A549 (cell line): ENCODE data around the gene IL1A. TPM values are rescaled to one million over a fixed set of nuclear protein-coding genes. Genes with fewer than 3 reads are reported as not detected.

Experiments
- ATAC-seq, 2 experiments: fragments of 200-7000 bp in 1 of 2; fragments of >200 bp in 1 of 2; cut with Nextera tagmentation in 1 of 2; cut with Tn5 transposase in 1 of 2; 3 replicates each; pipeline versions ENCODE4 v1.8.0 to v1.9.1; 2018 to 2020; ENCODE audit warnings: mild to moderate bottlenecking in 1 of 2, moderate library complexity in 1 of 2
- CTCF ChIA-PET: fragments of 300-600 bp; sonication (Branson Sonifier 250); formaldehyde crosslinking; extraction: SDS; loops from one replicate; lab custom pipeline; 2021; ENCODE audit warnings: antibody characterized with exemption, inconsistent platforms; lab: Yijun Ruan, JAX
- POLR2A ChIA-PET: fragments of 350-600 bp; formaldehyde crosslinking; extraction: SDS; loops from one replicate; lab custom pipeline; 2021; ENCODE audit warnings: antibody characterized with exemption, inconsistent platforms; lab: Yijun Ruan, JAX
- DNase-seq, 2 experiments: peaks; one replicate each; pipeline versions ENCODE4 v3.0.0 to v3.0.0-alpha.2; 2011 to 2016; ENCODE audit warnings: low read depth in 1 of 2, low spot score in 1 of 2
- FAIRE-seq: peaks from 2 replicates; lab custom pipeline; 2011; peaks lifted over from hg19 to GRCh38; lab: Jason Lieb, UNC
- H3K27ac ChIP-seq, 2 experiments: fragments of >200 bp; sonication (Bioruptor Twin); formaldehyde crosslinking; 3 replicates each; pipeline ENCODE4 v1.5.1; 2016 to 2017
- H3K4me1 ChIP-seq: fragments of >200 bp; sonication (Bioruptor Twin); formaldehyde crosslinking; 3 replicates; pipeline ENCODE4 v1.6.1; 2016
- H3K4me2 ChIP-seq: fragments of >200 bp; sonication (Bioruptor Twin); formaldehyde crosslinking; 3 replicates; pipeline ENCODE4 v1.6.1; 2016
- H3K4me3 ChIP-seq: fragments of >200 bp; sonication (Bioruptor Twin); formaldehyde crosslinking; 3 replicates; pipeline ENCODE4 v1.5.1; 2016
- H3K9me3 ChIP-seq: fragments of >200 bp; sonication (Bioruptor Twin); formaldehyde crosslinking; 3 replicates; pipeline ENCODE4 v1.6.1; 2016
- CBX8 ChIP-seq: fragments of 200-600 bp; sonication (generic); IDR thresholded peaks from 2 replicates; pipeline ENCODE4 v1.6.1; 2016
- CEBPB ChIP-seq, 2 experiments: fragments of >200 bp in 1 of 2; sonication (Bioruptor Twin) in 1 of 2; formaldehyde crosslinking in 1 of 2; IDR thresholded peaks; 2 replicates each; pipeline ENCODE4 v1.6.1; 2012 to 2016
- CHD2 ChIP-seq: fragments of 150-350 bp; IDR thresholded peaks from 2 replicates; pipeline ENCODE4 v1.6.1; 2014; ENCODE audit warnings: low read length; ENCODE audit not compliant: partially characterized antibody
- EHMT2 ChIP-seq: fragments of 200-600 bp; sonication (generic); IDR thresholded peaks from 2 replicates; pipeline ENCODE4 v1.6.1; 2016; ENCODE audit warnings: antibody characterized with exemption, low read depth, mild to moderate bottlenecking, moderate library complexity
- FOXS1 ChIP-seq: fragments of 250-450 bp; sonication (Bioruptor Pico); IDR thresholded peaks from 2 replicates; pipeline ENCODE4 v1.5.0; 2020; ENCODE audit warnings: mild to moderate bottlenecking, moderate library complexity
- GATA3 ChIP-seq: IDR thresholded peaks from 2 replicates; pipeline ENCODE4 v1.6.1; 2012; ENCODE audit warnings: borderline replicate concordance
- HEYL ChIP-seq: fragments of 250-450 bp; sonication (Bioruptor Pico); IDR thresholded peaks from 2 replicates; pipeline ENCODE4 v1.8.0; 2021; ENCODE audit warnings: mild to moderate bottlenecking, moderate library complexity
- HOXA7 ChIP-seq: fragments of 250-450 bp; sonication (Bioruptor Pico); IDR thresholded peaks from 2 replicates; pipeline ENCODE4 v1.5.0; 2020; ENCODE audit warnings: mild to moderate bottlenecking, moderate library complexity
- HOXB13 ChIP-seq: fragments of 250-450 bp; sonication (Bioruptor Pico); IDR thresholded peaks from 2 replicates; pipeline ENCODE4 v1.5.0; 2020; ENCODE audit warnings: low read depth, mild to moderate bottlenecking, moderate library complexity
- KDM1A ChIP-seq: fragments of 200-600 bp; sonication (generic); IDR thresholded peaks from 2 replicates; pipeline ENCODE4 v1.6.1; 2016; ENCODE audit warnings: low read depth, mild to moderate bottlenecking
- MAFK ChIP-seq: fragments of 450-650 bp; IDR thresholded peaks from 2 replicates; pipeline ENCODE4 v1.6.1; 2014; ENCODE audit not compliant: partially characterized antibody
- MYC ChIP-seq: IDR thresholded peaks from 2 replicates; pipeline ENCODE4 v1.6.1; 2012; ENCODE audit warnings: mild to moderate bottlenecking, inconsistent platforms, low read length, improper control_type of control experiment, borderline replicate concordance
- NFE2L2 ChIP-seq: fragments of 150-350 bp; conservative IDR thresholded peaks from 2 replicates; pipeline ENCODE4 v1.6.1; 2014; ENCODE audit warnings: low read length
- PHF8 ChIP-seq: fragments of 200-600 bp; sonication (generic); IDR thresholded peaks from 2 replicates; pipeline ENCODE4 v1.6.1; 2016; ENCODE audit warnings: low read depth, mild to moderate bottlenecking, antibody characterized with exemption, moderate library complexity, borderline replicate concordance
- POLR2AphosphoS2 ChIP-seq: conservative IDR thresholded peaks from 2 replicates; pipeline ENCODE4 v1.6.1; 2012; ENCODE audit warnings: low read length, improper control_type of control experiment, inconsistent platforms
- RFX5 ChIP-seq: fragments of 450-650 bp; IDR thresholded peaks from 2 replicates; pipeline ENCODE4 v1.7.1; 2014; ENCODE audit warnings: antibody characterized with exemption, mild to moderate bottlenecking, moderate library complexity
- RNF2 ChIP-seq: fragments of 200-600 bp; sonication (generic); IDR thresholded peaks from 2 replicates; pipeline ENCODE4 v1.6.1; 2016; ENCODE audit warnings: low read depth, mild to moderate bottlenecking, antibody characterized with exemption, moderate library complexity, borderline replicate concordance
- SMC3 ChIP-seq: fragments of >200 bp; sonication (Bioruptor Twin); formaldehyde crosslinking; IDR thresholded peaks from 3 replicates; pipeline ENCODE4 v1.6.1; 2018; ENCODE audit warnings: inconsistent platforms
- TFCP2L1 ChIP-seq: fragments of 250-450 bp; sonication (Bioruptor Pico); IDR thresholded peaks from 2 replicates; pipeline ENCODE4 v1.5.0; 2021; ENCODE audit warnings: mild to moderate bottlenecking
- ZSCAN20 ChIP-seq: fragments of 250-450 bp; sonication (Bioruptor Pico); IDR thresholded peaks from 2 replicates; pipeline ENCODE4 v1.8.0; 2022; ENCODE audit warnings: mild to moderate bottlenecking, moderate library complexity
- WGBS: methylation state at CpG from one replicate; pipeline ENCODE4 v1.1.6; 2017; ENCODE audit errors: missing lambda C conversion rate; 5-methylcytosine and 5-hydroxymethylcytosine counted together
- polyA plus RNA-seq, 4 experiments: library from polyadenylated mRNA; depleted of rRNA in 3 of 4; stranded (reverse); fragments of >200 nt; fragmentation: RNase III in 1 of 4; extraction: RNeasy Plus Mini Kit Qiagen cat#74134 plus additional on column Dnase treatment in 1 of 4; gene quantifications; 2 replicates in 3 of 4; 3 replicates in 1 of 4; pipeline ENCODE4 v1.2.3, GENCODE V29; 2011 to 2017
- TF ChIP-seq, protein P1 (sequence below): fragments of >200 bp; sonication (Bioruptor Twin); formaldehyde crosslinking; IDR thresholded peaks from 3 replicates; pipeline ENCODE4 v1.6.1; 2016
- TF ChIP-seq, protein P2 (sequence below): IDR thresholded peaks from 2 replicates; pipeline ENCODE4 v1.6.1; 2012
- TF ChIP-seq, protein P3 (sequence below): fragments of 450-650 bp; IDR thresholded peaks from 2 replicates; pipeline ENCODE4 v1.6.1; 2014; ENCODE audit warnings: antibody characterized with exemption
- TF ChIP-seq, protein P4 (sequence below): fragments of >200 bp; sonication (Bioruptor Twin); formaldehyde crosslinking; IDR thresholded peaks from 2 replicates; pipeline ENCODE4 v1.6.1; 2016
- TF ChIP-seq, protein P5 (sequence below): IDR thresholded peaks from 2 replicates; pipeline ENCODE4 v1.6.1; 2012
- TF ChIP-seq, protein P6 (sequence below): fragments of >200 bp; sonication (Bioruptor Twin); formaldehyde crosslinking; IDR thresholded peaks from 3 replicates; pipeline ENCODE4 v1.5.1; 2016

Gene IL1A
- polyA plus RNA-seq, 2 of the 4 experiments (the other 2 are of a cell fraction), result 0.25 TPM; not detected in 1

DNA sequence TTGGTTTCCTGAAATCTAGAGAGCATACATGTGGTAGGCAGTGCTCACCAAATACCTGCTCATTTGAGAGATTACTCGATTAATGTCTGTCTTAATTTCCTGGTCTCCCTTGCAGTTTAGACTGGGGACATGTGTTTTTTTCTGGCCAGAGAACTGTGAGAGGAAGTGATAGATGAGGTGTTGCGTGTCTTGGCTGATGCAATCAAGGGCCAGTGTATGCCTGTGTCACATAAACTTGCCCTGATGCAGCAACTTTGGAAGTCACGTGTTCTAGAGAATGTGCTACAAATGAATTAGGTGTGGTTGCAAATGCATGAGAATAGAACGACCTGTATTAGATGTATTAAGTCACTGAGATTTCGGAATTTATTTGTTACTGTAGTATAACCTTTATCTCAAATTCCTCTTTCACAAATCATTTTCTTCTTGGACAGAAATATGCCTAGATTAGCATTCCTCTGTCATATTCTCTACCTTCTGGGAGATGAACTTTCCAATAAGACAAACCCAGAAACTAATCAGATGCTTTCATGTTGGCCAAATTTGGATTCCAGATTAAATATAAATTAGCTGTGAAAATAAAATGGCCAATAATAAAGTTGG, 9.9 kb upstream of the IL1A start:
- ATAC-seq (peak; percentile 74 to 83), DNase-seq (peak; percentile 31 to 87), FAIRE-seq (no peak)
- Histone ChIP-seq H3K4me3 (no peak overlapping the region), H3K9me3 (peaks cover 10% of the 10 kb centered on the region; the same call in 1 of the 3 replicates), H3K4me2 (peak overlapping the region; percentile 28; the same call in 2 of the 3 replicates), H3K4me1 (peaks cover 28% of the 10 kb centered on the region), H3K27ac (peak overlapping the region; percentile 63 to 76)
- ChIA-PET CTCF (interaction anchor here (0.7 to 0.9 kb wide), 2 partner anchors 15 to 147 kb away, joined by 3 read pairs; no protein-coding TSS in a partner anchor), POLR2A (no interaction called here)
- TF ChIP-seq HEYL (0 out of 2 replicates have a peak, but pooled peaks have one; percentile 29), PHF8 (no peak), CEBPB (IDR thresholded peaks at IDR 0.05) (peak; percentile 39 to 72; a peak in 3 of 4 replicates), CHD2 (no peak), RFX5 (no peak), SMC3 (no peak), NFE2L2 (peak; percentile 79), CBX8 (no peak), GATA3 (no peak), ZSCAN20 (CRISPR knock-in tag) (no peak), MAFK (peak; percentile 87), TFCP2L1 (no peak)
- TF ChIP-seq, protein P1, sequence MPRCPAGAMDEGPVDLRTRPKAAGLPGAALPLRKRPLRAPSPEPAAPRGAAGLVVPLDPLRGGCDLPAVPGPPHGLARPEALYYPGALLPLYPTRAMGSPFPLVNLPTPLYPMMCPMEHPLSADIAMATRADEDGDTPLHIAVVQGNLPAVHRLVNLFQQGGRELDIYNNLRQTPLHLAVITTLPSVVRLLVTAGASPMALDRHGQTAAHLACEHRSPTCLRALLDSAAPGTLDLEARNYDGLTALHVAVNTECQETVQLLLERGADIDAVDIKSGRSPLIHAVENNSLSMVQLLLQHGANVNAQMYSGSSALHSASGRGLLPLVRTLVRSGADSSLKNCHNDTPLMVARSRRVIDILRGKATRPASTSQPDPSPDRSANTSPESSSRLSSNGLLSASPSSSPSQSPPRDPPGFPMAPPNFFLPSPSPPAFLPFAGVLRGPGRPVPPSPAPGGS, result no peak
- TF ChIP-seq, protein P2, sequence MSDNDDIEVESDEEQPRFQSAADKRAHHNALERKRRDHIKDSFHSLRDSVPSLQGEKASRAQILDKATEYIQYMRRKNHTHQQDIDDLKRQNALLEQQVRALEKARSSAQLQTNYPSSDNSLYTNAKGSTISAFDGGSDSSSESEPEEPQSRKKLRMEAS, result peak; percentile 61
- TF ChIP-seq, protein P3, sequence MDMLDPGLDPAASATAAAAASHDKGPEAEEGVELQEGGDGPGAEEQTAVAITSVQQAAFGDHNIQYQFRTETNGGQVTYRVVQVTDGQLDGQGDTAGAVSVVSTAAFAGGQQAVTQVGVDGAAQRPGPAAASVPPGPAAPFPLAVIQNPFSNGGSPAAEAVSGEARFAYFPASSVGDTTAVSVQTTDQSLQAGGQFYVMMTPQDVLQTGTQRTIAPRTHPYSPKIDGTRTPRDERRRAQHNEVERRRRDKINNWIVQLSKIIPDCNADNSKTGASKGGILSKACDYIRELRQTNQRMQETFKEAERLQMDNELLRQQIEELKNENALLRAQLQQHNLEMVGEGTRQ, result peak; percentile 69
- TF ChIP-seq, protein P4, sequence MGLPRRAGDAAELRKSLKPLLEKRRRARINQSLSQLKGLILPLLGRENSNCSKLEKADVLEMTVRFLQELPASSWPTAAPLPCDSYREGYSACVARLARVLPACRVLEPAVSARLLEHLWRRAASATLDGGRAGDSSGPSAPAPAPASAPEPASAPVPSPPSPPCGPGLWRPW, result 0 out of 2 replicates have a peak, but pooled peaks have one; percentile 30
- TF ChIP-seq, protein P5, sequence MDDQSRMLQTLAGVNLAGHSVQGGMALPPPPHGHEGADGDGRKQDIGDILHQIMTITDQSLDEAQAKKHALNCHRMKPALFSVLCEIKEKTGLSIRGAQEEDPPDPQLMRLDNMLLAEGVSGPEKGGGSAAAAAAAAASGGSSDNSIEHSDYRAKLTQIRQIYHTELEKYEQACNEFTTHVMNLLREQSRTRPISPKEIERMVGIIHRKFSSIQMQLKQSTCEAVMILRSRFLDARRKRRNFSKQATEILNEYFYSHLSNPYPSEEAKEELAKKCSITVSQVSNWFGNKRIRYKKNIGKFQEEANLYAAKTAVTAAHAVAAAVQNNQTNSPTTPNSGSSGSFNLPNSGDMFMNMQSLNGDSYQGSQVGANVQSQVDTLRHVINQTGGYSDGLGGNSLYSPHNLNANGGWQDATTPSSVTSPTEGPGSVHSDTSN, result no peak
- WGBS, result 35% methylated on average over 5 of the region's 5 CpGs

DNA sequence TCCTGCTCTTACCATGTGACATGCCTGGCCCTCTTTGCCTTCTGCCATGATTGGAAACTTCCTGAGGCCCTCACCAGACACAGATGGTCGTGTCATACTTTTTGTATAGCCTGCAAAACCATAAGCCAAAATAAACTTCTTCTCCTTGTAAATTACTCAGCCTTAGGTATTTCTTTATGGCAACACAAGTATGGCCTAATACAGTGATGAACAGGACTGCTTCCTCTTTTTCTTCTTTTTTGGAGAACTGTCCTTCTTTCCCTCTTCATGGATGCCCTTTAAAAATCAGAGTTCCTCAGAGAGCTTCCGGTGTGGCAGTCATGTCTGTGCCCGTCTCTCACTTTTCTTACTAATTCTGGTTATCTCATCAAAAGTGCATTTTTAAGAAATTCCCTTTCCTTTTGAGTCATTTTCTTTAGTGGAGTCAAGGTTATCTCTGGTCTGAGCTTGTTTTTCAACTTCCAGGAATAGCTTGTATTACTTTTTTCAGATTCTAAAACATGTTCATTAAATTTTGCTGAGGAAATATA, 9.2 kb upstream of the IL1A start:
- Histone ChIP-seq H3K4me2 (peak overlapping the region; percentile 28; the same call in 2 of the 3 replicates), H3K4me3 (no peak overlapping the region), H3K27ac (peak overlapping the region; percentile 63 to 76), H3K4me1 (peaks cover 28% of the 10 kb centered on the region), H3K9me3 (peaks cover 10% of the 10 kb centered on the region; the same call in 1 of the 3 replicates)
- ChIA-PET POLR2A (no interaction called here), CTCF (no interaction called here)
- ATAC-seq (no peak), FAIRE-seq (no peak), DNase-seq (no peak)
- WGBS, result 79% methylated on average over 3 of the region's 3 CpGs
- TF ChIP-seq, protein P5, result no peak
- TF ChIP-seq KDM1A, result no peak
- TF ChIP-seq EHMT2, result no peak
- no peak for TF ChIP-seq POLR2AphosphoS2
- no peak for TF ChIP-seq NFE2L2
- no peak for TF ChIP-seq RFX5
- TF ChIP-seq MYC, result no peak
- no peak for TF ChIP-seq RNF2
- TF ChIP-seq HOXA7 (CRISPR knock-in tag), result no peak
- TF ChIP-seq FOXS1, result no peak
- TF ChIP-seq HOXB13 (CRISPR knock-in tag), result no peak
- TF ChIP-seq, protein P6, sequence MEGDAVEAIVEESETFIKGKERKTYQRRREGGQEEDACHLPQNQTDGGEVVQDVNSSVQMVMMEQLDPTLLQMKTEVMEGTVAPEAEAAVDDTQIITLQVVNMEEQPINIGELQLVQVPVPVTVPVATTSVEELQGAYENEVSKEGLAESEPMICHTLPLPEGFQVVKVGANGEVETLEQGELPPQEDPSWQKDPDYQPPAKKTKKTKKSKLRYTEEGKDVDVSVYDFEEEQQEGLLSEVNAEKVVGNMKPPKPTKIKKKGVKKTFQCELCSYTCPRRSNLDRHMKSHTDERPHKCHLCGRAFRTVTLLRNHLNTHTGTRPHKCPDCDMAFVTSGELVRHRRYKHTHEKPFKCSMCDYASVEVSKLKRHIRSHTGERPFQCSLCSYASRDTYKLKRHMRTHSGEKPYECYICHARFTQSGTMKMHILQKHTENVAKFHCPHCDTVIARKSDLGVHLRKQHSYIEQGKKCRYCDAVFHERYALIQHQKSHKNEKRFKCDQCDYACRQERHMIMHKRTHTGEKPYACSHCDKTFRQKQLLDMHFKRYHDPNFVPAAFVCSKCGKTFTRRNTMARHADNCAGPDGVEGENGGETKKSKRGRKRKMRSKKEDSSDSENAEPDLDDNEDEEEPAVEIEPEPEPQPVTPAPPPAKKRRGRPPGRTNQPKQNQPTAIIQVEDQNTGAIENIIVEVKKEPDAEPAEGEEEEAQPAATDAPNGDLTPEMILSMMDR, result no peak
